CD4-positive, alpha-beta memory T cell (primary cell): ENCODE measurements around the gene ARL2. TPM values are rescaled to one million over a fixed set of nuclear protein-coding genes. Genes with fewer than 3 reads are reported as not detected.

Source experiments
- CTCF ChIA-PET: fragments of 350-600 bp; sonication (Branson Sonifier 250); formaldehyde crosslinking; loops from one replicate; lab custom pipeline; 2021; ENCODE audit warnings: inconsistent platforms; ENCODE audit not compliant: partially characterized antibody; lab: Charles Lee
- POLR2A ChIA-PET: fragments of 350-600 bp; sonication (Branson Sonifier 250); formaldehyde crosslinking; loops from one replicate; lab custom pipeline; 2021; ENCODE audit not compliant: partially characterized antibody; lab: Charles Lee
- DNase-seq, 5 donors: peaks; one replicate each; pipeline versions ENCODE4 v3.0.0 to v3.0.0-alpha.2; 2020 to 2022; ENCODE audit warnings: mixed read lengths in 1 of 5
- H3K27ac ChIP-seq: one replicate; pipeline ENCODE4 v1.7.0; 2013; ENCODE audit warnings: low read depth, low read length
- H3K27me3 ChIP-seq: 2 replicates; pipeline ENCODE4 v1.7.0; 2013; ENCODE audit warnings: mild to moderate bottlenecking, low read length, moderate library complexity; ENCODE audit not compliant: insufficient read depth
- H3K36me3 ChIP-seq: 2 replicates; pipeline ENCODE4 v1.7.0; 2013; ENCODE audit warnings: mild to moderate bottlenecking, low read length, moderate library complexity; ENCODE audit not compliant: insufficient read depth
- H3K4me1 ChIP-seq: 2 replicates; pipeline ENCODE4 v1.7.0; 2013; ENCODE audit warnings: mild to moderate bottlenecking, low read length, moderate library complexity; ENCODE audit not compliant: insufficient read depth
- H3K4me3 ChIP-seq, 2 donors: one replicate each; pipeline ENCODE4 v1.7.0; 2013; ENCODE audit warnings: low read length in 2 of 2, mild to moderate bottlenecking in 1 of 2
- H3K9me3 ChIP-seq, 2 donors: one replicate each; pipeline ENCODE4 v1.7.0; 2013; ENCODE audit warnings: low read length in 2 of 2, control low read depth in 1 of 2; ENCODE audit not compliant: control insufficient read depth in 1 of 2
- H3K27ac Mint-ChIP-seq, 7 donors: one replicate each; pipeline ENCODE4 v1.8.0; 2020 to 2021; ENCODE audit warnings: mixed read lengths in 7 of 7, mild to moderate bottlenecking in 6 of 7, inconsistent platforms in 3 of 7, moderate library complexity in 3 of 7
- H3K27me3 Mint-ChIP-seq, 2 donors: one replicate each; pipeline ENCODE4 v1.8.0; 2020 to 2021; ENCODE audit warnings: mixed read lengths in 2 of 2
- H3K36me3 Mint-ChIP-seq, 2 donors: one replicate each; pipeline ENCODE4 v1.8.0; 2020 to 2021; ENCODE audit warnings: mixed read lengths in 2 of 2, inconsistent platforms in 1 of 2, mild to moderate bottlenecking in 1 of 2
- H3K4me1 Mint-ChIP-seq, 4 donors: one replicate each; pipeline ENCODE4 v1.8.0; 2020 to 2021; ENCODE audit warnings: mixed read lengths in 4 of 4, mild to moderate bottlenecking in 1 of 4
- H3K4me3 Mint-ChIP-seq, 8 donors: one replicate each; pipeline ENCODE4 v1.8.0; 2020 to 2021; ENCODE audit warnings: mixed read lengths in 8 of 8, mild to moderate bottlenecking in 7 of 8, moderate library complexity in 6 of 8, inconsistent platforms in 3 of 8
- H3K9me3 Mint-ChIP-seq, 8 donors: one replicate each; pipeline ENCODE4 v1.8.0; 2020 to 2021; ENCODE audit warnings: mixed read lengths in 8 of 8, mild to moderate bottlenecking in 5 of 8, inconsistent platforms in 3 of 8, moderate library complexity in 1 of 8
- intact Hi-C: fragments of 100-400 bp; cut with micrococcal nuclease; formaldehyde crosslinking; loops from one replicate; pipeline ENCODE4 v1.15.1; 2023
- polyA plus RNA-seq, 2 donors: library from polyadenylated mRNA; unstranded; fragments of 300-500 nt; fragmentation: Illumina TruSeq; gene quantifications; one replicate each; pipeline ENCODE4 v1.2.3, GENCODE V29; 2021
- total RNA-seq, 2 experiments: library from RNA; stranded (reverse); gene quantifications; one replicate each; pipeline ENCODE4 v1.2.3, GENCODE V29; 2021

ARL2 gene
- total RNA-seq, result 10 to 100 TPM; 30.6 to 32.3 TPM
- polyA plus RNA-seq, result 100 to 1,000 TPM in 1 of 2 donors, 10 to 100 TPM in 1; 83.5 to 114 TPM

GRCh38 chr11:65013888-65014725 lies at the start of gene ARL2:
ARL2 (plus strand) TSS chr11:65014160; CDS start chr11:65014208, 48 bp downstream.
- Histone ChIP-seq H3K4me3 (peak within 1 kb of the TSS; percentile 90 to 97), H3K36me3 (peaks cover 6% of the 10 kb centered on the region), H3K27ac (peak within 1 kb of the TSS; percentile 98), H3K27me3 (no peaks in the 10 kb centered on the region), H3K9me3 (no peaks in the 10 kb centered on the region), H3K4me1 (peaks cover 23% of the 10 kb centered on the region)
- H3K36me3 Mint-ChIP-seq, result peaks cover 0 to 5% of the 10 kb centered on the region in 2 donors
- intact Hi-C loops, result loop anchor here (1.0 to 5.0 kb wide), 10 partner anchors 13 to 227 kb away; partner anchors contain the start of genes ATG2A, CDCA5, FAU and MRPL49
- ChIA-PET POLR2A (interaction anchor here (0.6 to 3.3 kb wide), 30 partner anchors 11 to 1358 kb away, joined by 3 to 21 read pairs (median 4); partner anchors contain the start of genes CAPN1, CDC42BPG, FAU and MAJIN), CTCF (interaction anchor here (0.8 to 7.1 kb wide), 20 partner anchors 9 to 303 kb away, joined by 3 to 65 read pairs (median 4); partner anchors contain the start of genes BATF2, CDC42BPG, CDCA5 and FAU)
- H3K27me3 Mint-ChIP-seq, result no peaks in the 10 kb centered on the region
- H3K9me3 Mint-ChIP-seq, result no peaks in the 10 kb centered on the region
- peaks cover 13 to 28% (median 23%) of the 10 kb centered on the region in 4 donors for H3K4me1 Mint-ChIP-seq
- peak; percentile 80 to 85 (median 82) for DNase-seq
- H3K4me3 Mint-ChIP-seq, result peak within 1 kb of the TSS; percentile 89 to 97 (median 92)
- peak within 1 kb of the TSS; percentile 95 to 98 (median 97) for H3K27ac Mint-ChIP-seq

- no peaks in the 10 kb centered on the region for H3K9me3 ChIP-seq
- H3K4me1 ChIP-seq, result peaks cover 10% of the 10 kb centered on the region
- no peaks in the 10 kb centered on the region for H3K27me3 ChIP-seq
- Mint-ChIP-seq H3K27ac (no peak overlapping the region), H3K4me3 (no peak overlapping the region), H3K9me3 (no peaks in the 10 kb centered on the region), H3K27me3 (peaks cover 0 to 2% of the 10 kb centered on the region in 2 donors), H3K36me3 (no peaks in the 10 kb centered on the region), H3K4me1 (peaks cover 7 to 25% (median 18%) of the 10 kb centered on the region in 4 donors)
- CTCF ChIA-PET, result interaction anchor here (1.1 kb wide), 1 partner anchor 11 kb away, joined by 3 read pairs; no protein-coding TSS in a partner anchor
- no peaks in the 10 kb centered on the region for H3K36me3 ChIP-seq
- DNase-seq, result no peak
- intact Hi-C loops, result no loop called here
- H3K4me3 ChIP-seq, result no peak overlapping the region
- POLR2A ChIA-PET, result no interaction called here
- no peak overlapping the region for H3K27ac ChIP-seq
Measured at GRCh38 chr11:64967375-64967774, 46.6 kb upstream of the ARL2 start.

GRCh38 chr11:64969209-64969608 lies 44.8 kb upstream of the ARL2 start:
- Mint-ChIP-seq H3K36me3 (no peaks in the 10 kb centered on the region), H3K27ac (peak overlapping the region in 3 of 7 donors; percentile 9 to 44 (median 31)), H3K27me3 (no peaks in the 10 kb centered on the region), H3K4me1 (peaks cover 7 to 25% (median 19%) of the 10 kb centered on the region in 4 donors), H3K4me3 (no peak overlapping the region), H3K9me3 (no peaks in the 10 kb centered on the region)
- POLR2A ChIA-PET, result no interaction called here
- intact Hi-C loops, result no loop called here
- CTCF ChIA-PET, result no interaction called here
- H3K36me3 ChIP-seq, result no peaks in the 10 kb centered on the region
- no peak overlapping the region for H3K4me3 ChIP-seq
- H3K9me3 ChIP-seq, result no peaks in the 10 kb centered on the region
- H3K4me1 ChIP-seq, result peaks cover 11% of the 10 kb centered on the region
- DNase-seq, result no peak
- H3K27ac ChIP-seq, result no peak overlapping the region
- H3K27me3 ChIP-seq, result no peaks in the 10 kb centered on the region

- H3K27me3 ChIP-seq, result no peaks in the 10 kb centered on the region
- H3K9me3 ChIP-seq, result no peaks in the 10 kb centered on the region
- peak in 2 of 5 donors; percentile 13 to 43 for DNase-seq
- H3K4me1 ChIP-seq, result peaks cover 11% of the 10 kb centered on the region
- Mint-ChIP-seq H3K4me3 (peak overlapping the region; percentile 45 to 83 (median 73)), H3K4me1 (peaks cover 7 to 25% (median 18%) of the 10 kb centered on the region in 4 donors), H3K36me3 (no peaks in the 10 kb centered on the region), H3K27me3 (no peaks in the 10 kb centered on the region), H3K9me3 (no peaks in the 10 kb centered on the region), H3K27ac (peak overlapping the region; percentile 29 to 89 (median 85))
- ChIA-PET POLR2A (interaction anchor here (0.7 to 1.0 kb wide), 2 partner anchors 35 to 71 kb away, joined by 3 to 5 read pairs; partner anchors contain the start of gene GPHA2), CTCF (interaction anchor here (0.7 kb wide), 1 partner anchor 342 kb away, joined by 3 read pairs; no protein-coding TSS in a partner anchor)
- intact Hi-C loops, result no loop called here
- H3K4me3 ChIP-seq, result no peak overlapping the region
- H3K36me3 ChIP-seq, result no peaks in the 10 kb centered on the region
- H3K27ac ChIP-seq, result no peak overlapping the region
Measured at GRCh38 chr11:64970731-64971151, 43.2 kb upstream of the ARL2 start.

GRCh38 chr11:64971421-64972233 lies 42.3 kb upstream of the ARL2 start, which contains the start of gene MAJIN:
MAJIN (minus strand) TSS chr11:64972108; CDS start chr11:64959405, 12,703 bp downstream.
- Mint-ChIP-seq H3K4me3 (peak within 1 kb of the TSS; percentile 73 to 83 (median 75)), H3K36me3 (no peaks in the 10 kb centered on the region), H3K27ac (peak within 1 kb of the TSS; percentile 50 to 90 (median 77)), H3K9me3 (no peaks in the 10 kb centered on the region), H3K27me3 (no peaks in the 10 kb centered on the region), H3K4me1 (peaks cover 7 to 25% (median 18%) of the 10 kb centered on the region in 4 donors)
- Histone ChIP-seq H3K4me1 (peaks cover 11% of the 10 kb centered on the region), H3K9me3 (no peaks in the 10 kb centered on the region), H3K4me3 (peak within 1 kb of the TSS in 1 of 2 donors; percentile 20), H3K27me3 (no peaks in the 10 kb centered on the region), H3K36me3 (no peaks in the 10 kb centered on the region), H3K27ac (peak within 1 kb of the TSS; percentile 15)
- peak; percentile 85 to 90 (median 87) for DNase-seq
- intact Hi-C loops, result no loop called here
- ChIA-PET CTCF (interaction anchor here (0.5 to 1.3 kb wide), 6 partner anchors 41 to 1102 kb away, joined by 3 to 4 read pairs (median 3); partner anchors contain the start of genes PPP2R5B and SNX15), POLR2A (interaction anchor here (0.7 to 1.7 kb wide), 6 partner anchors 13 to 98 kb away, joined by 3 to 6 read pairs (median 4); partner anchors contain the start of genes ARL2, GPHA2 and PPP2R5B)

GRCh38 chr11:64974124-64974523 lies 39.8 kb upstream of the ARL2 start:
- peaks cover 5 to 24% (median 14%) of the 10 kb centered on the region in 4 donors for H3K4me1 Mint-ChIP-seq
- POLR2A ChIA-PET, result no interaction called here
- no peak for DNase-seq
- Histone ChIP-seq H3K36me3 (no peaks in the 10 kb centered on the region), H3K9me3 (no peaks in the 10 kb centered on the region), H3K27ac (no peak overlapping the region), H3K4me3 (no peak overlapping the region), H3K4me1 (peaks cover 11% of the 10 kb centered on the region), H3K27me3 (no peaks in the 10 kb centered on the region)
- no peaks in the 10 kb centered on the region for H3K27me3 Mint-ChIP-seq
- intact Hi-C loops, result no loop called here
- H3K27ac Mint-ChIP-seq, result peak overlapping the region in 1 of 7 donors; percentile 25
- CTCF ChIA-PET, result interaction anchor here (0.7 kb wide), 1 partner anchor 77 kb away, joined by 3 read pairs; no protein-coding TSS in a partner anchor
- no peak overlapping the region for H3K4me3 Mint-ChIP-seq
- no peaks in the 10 kb centered on the region for H3K9me3 Mint-ChIP-seq
- H3K36me3 Mint-ChIP-seq, result peaks cover 0 to 4% of the 10 kb centered on the region in 2 donors
